H1 (cell line): ENCODE results near the gene DESI1.

Experiments
- CTCF ChIP-seq, 3 experiments: IDR thresholded peaks; 1 replicate in 2 of 3; 2 replicates in 1 of 3; pipeline versions ENCODE4 v1.5.1 to v1.6.1; 2011; ENCODE audit warnings: low read length in 3 of 3, mild to moderate bottlenecking in 3 of 3, inconsistent platforms in 2 of 3, low read depth in 1 of 3, moderate library complexity in 1 of 3; ENCODE audit not compliant: insufficient read depth in 1 of 3; ENCODE audit errors: control extremely low read depth in 1 of 3
- POLR2AphosphoS5 ChIP-seq: IDR thresholded peaks from 2 replicates; pipeline ENCODE4 v1.6.1; 2011; ENCODE audit warnings: low read depth, low read length

GRCh38 chr22:41664951-41665350 is 44.1 kb upstream of the DESI1 start:
- no peak for TF ChIP-seq POLR2AphosphoS5
- no peak for TF ChIP-seq CTCF (IDR thresholded peaks at IDR 0.05; ENCODE audit: control extremely low read depth in 1 of 3, insufficient read depth in 1 of 3, low read depth in 1 of 3, low read length in 3 of 3)
